Measurements from ENCODE around the gene PLEKHG2. TPM values are rescaled to one million over a fixed set of nuclear protein-coding genes. Genes with fewer than 3 reads are reported as not detected.

Gene PLEKHG2
- total RNA-seq, 1 experiment from 2014 or later = 29.0 TPM

DNA sequence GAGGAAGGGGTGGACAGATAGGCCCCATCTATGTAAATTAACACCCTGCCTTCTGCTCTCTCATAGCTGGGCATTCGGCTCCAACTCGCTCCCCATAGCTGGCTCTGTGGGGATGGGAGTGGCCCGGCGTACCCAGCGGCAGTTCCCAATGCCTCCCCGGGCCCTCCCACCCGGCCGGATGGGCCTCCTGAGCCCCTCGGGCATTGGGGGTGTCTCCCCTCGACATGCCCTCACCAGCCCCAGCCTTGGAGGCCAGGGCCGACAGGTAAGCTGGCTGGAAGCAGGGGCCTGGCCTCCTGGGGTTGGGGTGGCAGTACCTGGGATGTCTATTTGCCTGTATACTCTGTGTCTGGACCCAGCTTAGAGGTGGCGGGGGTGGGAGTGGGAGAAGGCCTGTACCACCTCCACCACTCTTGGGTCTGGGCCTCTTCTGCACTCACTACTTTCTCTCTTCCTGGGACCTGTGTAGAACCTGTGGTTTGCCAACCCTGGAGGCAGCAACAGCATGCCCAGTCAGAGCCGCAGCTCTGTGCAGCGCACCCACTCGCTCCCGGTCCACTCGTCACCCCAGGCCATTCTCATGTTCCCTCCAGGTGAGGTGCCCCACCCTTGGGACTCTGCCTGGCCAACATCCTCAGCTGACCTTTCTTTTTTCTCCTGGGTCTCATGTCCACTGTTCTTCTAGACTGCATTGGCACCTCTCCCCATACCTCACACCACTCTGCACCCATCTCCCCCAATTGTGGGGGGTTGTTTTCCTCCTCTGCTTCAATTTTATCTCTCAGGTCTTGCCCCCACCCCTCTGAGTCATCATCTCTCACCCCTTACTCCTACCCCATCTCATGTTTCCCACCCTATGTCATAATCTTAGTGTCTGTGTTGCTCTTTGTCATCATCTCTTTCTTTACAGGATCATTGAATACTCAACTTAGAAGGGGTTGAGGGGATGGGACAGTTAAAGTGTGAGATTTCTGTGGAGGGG, 31.7 kb upstream of the PLEKHG2 start:
- intact Hi-C loops (cut with micrococcal nuclease) = no loop called here

More for the DNA sequence above, 31.7 kb upstream of the PLEKHG2 start:
- no peaks in the 10 kb centered on the region for H3K9me3 ChIP-seq (ENCODE audit: control insufficient read depth in 1 of 2, insufficient read depth in 1 of 2, low read depth in 1 of 2, low read length in 2 of 2)
- no peaks in the 10 kb centered on the region for H3K79me2 ChIP-seq (ENCODE audit: insufficient read depth, low read length)
- H2AFZ ChIP-seq (ENCODE audit: low read depth, low read length, poor library complexity, severe bottlenecking) = no peak overlapping the region
- ATAC-seq (no peak), DNase-seq (ENCODE audit: low read depth, low spot score) (no peak)
- RAD21 ChIA-PET (ENCODE audit: low non-redundant PET in 1 of 2, low total read pairs in 2 of 2, uncharacterized antibody in 2 of 2, unreplicated experiment in 2 of 2) = no interaction called here
- H3K4me1 ChIP-seq (ENCODE audit: control insufficient read depth in 1 of 2, insufficient read depth in 2 of 2, low read length in 2 of 2) = no peaks in the 10 kb centered on the region
- CTCF ChIA-PET = no interaction called here
- H3K4me3 ChIP-seq (replicated peaks in 1 of 2; ENCODE audit: low read depth in 1 of 2, low read length in 2 of 2) = no peak overlapping the region
- H3K9me2 ChIP-seq (ENCODE audit: insufficient read depth) = no peaks in the 10 kb centered on the region
- no peak overlapping the region; the same call in 1 of the 2 replicates for H3K27ac ChIP-seq (ENCODE audit: low read depth, low read length)
- peaks cover 54 to 70% of the 10 kb centered on the region in 2 experiments; a peak in 3 of 4 replicates for H3K36me3 ChIP-seq (ENCODE audit: control insufficient read depth in 1 of 2, insufficient read depth in 2 of 2, low read length in 2 of 2)
- no peak overlapping the region for H3K9ac ChIP-seq (ENCODE audit: low read length)
- H3K4me2 ChIP-seq (ENCODE audit: low read length) = no peak overlapping the region
- H3K27me3 ChIP-seq (ENCODE audit: insufficient read depth, low read length) = no peaks in the 10 kb centered on the region
- no peaks in the 10 kb centered on the region for H4K20me1 ChIP-seq (ENCODE audit: insufficient read depth)
- no peak for TF ChIP-seq POLR2A (IDR thresholded peaks at IDR 0.05; ENCODE audit: borderline replicate concordance, extremely low read depth, insufficient read depth, insufficient read length)
- TF ChIP-seq EGR1 (IDR thresholded peaks at IDR 0.05; ENCODE audit: low read depth) = no peak
- no peak for TF ChIP-seq JUND (IDR thresholded peaks at IDR 0.05)
- TF ChIP-seq SIN3A (IDR thresholded peaks at IDR 0.05; ENCODE audit: low read depth) = no peak
- no peak for TF ChIP-seq EZH2 (IDR thresholded peaks at IDR 0.05)
- no peak for TF ChIP-seq YY1 (IDR thresholded peaks at IDR 0.05; ENCODE audit: extremely low read depth, insufficient replicate concordance, low read depth, low read length)
- no peak for TF ChIP-seq EZH2phosphoT487 (IDR thresholded peaks at IDR 0.05; ENCODE audit: borderline replicate concordance)
- no peak for TF ChIP-seq ELF1 (IDR thresholded peaks at IDR 0.05; ENCODE audit: borderline replicate concordance, low read depth)
- TF ChIP-seq, protein P1, sequence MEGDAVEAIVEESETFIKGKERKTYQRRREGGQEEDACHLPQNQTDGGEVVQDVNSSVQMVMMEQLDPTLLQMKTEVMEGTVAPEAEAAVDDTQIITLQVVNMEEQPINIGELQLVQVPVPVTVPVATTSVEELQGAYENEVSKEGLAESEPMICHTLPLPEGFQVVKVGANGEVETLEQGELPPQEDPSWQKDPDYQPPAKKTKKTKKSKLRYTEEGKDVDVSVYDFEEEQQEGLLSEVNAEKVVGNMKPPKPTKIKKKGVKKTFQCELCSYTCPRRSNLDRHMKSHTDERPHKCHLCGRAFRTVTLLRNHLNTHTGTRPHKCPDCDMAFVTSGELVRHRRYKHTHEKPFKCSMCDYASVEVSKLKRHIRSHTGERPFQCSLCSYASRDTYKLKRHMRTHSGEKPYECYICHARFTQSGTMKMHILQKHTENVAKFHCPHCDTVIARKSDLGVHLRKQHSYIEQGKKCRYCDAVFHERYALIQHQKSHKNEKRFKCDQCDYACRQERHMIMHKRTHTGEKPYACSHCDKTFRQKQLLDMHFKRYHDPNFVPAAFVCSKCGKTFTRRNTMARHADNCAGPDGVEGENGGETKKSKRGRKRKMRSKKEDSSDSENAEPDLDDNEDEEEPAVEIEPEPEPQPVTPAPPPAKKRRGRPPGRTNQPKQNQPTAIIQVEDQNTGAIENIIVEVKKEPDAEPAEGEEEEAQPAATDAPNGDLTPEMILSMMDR (IDR thresholded peaks at IDR 0.05 in 2 of 3, conservative IDR thresholded peaks at IDR 0.05 in 1 of 3; ENCODE audit: borderline replicate concordance in 1 of 3, insufficient read depth in 1 of 3, low read depth in 2 of 3, low read length in 2 of 3) = no peak
- no peak for TF ChIP-seq ZFX (IDR thresholded peaks at IDR 0.05)
- TF ChIP-seq, protein P2, sequence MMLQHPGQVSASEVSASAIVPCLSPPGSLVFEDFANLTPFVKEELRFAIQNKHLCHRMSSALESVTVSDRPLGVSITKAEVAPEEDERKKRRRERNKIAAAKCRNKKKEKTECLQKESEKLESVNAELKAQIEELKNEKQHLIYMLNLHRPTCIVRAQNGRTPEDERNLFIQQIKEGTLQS (IDR thresholded peaks at IDR 0.05) = no peak
- no peak for TF ChIP-seq SP1 (IDR thresholded peaks at IDR 0.05; ENCODE audit: low read depth)
- no peak for TF ChIP-seq CBX3 (IDR thresholded peaks at IDR 0.05; ENCODE audit: low read depth)
- no peak for TF ChIP-seq FOSL1 (IDR thresholded peaks at IDR 0.05; ENCODE audit: low read depth)
- no peak for TF ChIP-seq SRF (IDR thresholded peaks at IDR 0.05; ENCODE audit: low read depth)
- POLR2A ChIA-PET = interaction anchor here (0.6 kb wide), 1 partner anchor 14 kb away, joined by 3 read pairs; no protein-coding TSS in a partner anchor
- BruUV-seq (replicated peaks) = no TSS peak
